Measurements from ENCODE around the gene CLSTN2.

The CLSTN2 gene

GRCh38 chr3:140338916-140339315 lies 403.9 kb downstream of the CLSTN2 start:
- Histone ChIP-seq H3K27ac (ENCODE audit: low read length, poor library complexity, severe bottlenecking) (no peak overlapping the region), H2BK5ac (ENCODE audit: low read depth, low read length, poor library complexity, severe bottlenecking) (no peak overlapping the region), H3K4me3 (ENCODE audit: insufficient read depth in 1 of 2, low read depth in 1 of 2, low read length in 2 of 2) (no peak overlapping the region), H2BK15ac (ENCODE audit: low read depth, poor library complexity, severe bottlenecking) (no peak overlapping the region), H3K4me2 (ENCODE audit: low read length, poor library complexity, severe bottlenecking) (no peak overlapping the region), H2BK12ac (ENCODE audit: low read length in 2 of 2) (no peak overlapping the region), H4K8ac (ENCODE audit: low read length) (no peak overlapping the region), H2AK5ac (ENCODE audit: low read length, severe bottlenecking) (no peak overlapping the region), H2AFZ (ENCODE audit: low read depth, low read length) (no peak overlapping the region), H3K36me3 (ENCODE audit: control insufficient read depth in 1 of 2, insufficient read depth in 2 of 2, low read depth in 1 of 2, low read length in 2 of 2) (no peaks in the 10 kb centered on the region), H3K9ac (ENCODE audit: low read length) (no peak overlapping the region), H3K4me1 (ENCODE audit: control insufficient read depth, insufficient read depth, low read depth, low read length) (no peaks in the 10 kb centered on the region), H3K14ac (ENCODE audit: low read length in 2 of 2) (no peak overlapping the region), H3K27me3 (ENCODE audit: control insufficient read depth in 1 of 2, insufficient read depth in 1 of 2, low read length in 2 of 2) (peaks cover 0 to 11% of the 10 kb centered on the region in 2 experiments), H3K9me3 (ENCODE audit: control insufficient read depth, low read length) (peaks cover 9% of the 10 kb centered on the region), H3K79me1 (replicated peaks; ENCODE audit: low read length, poor library complexity, severe bottlenecking) (peaks cover 3% of the 10 kb centered on the region), H3K23ac (ENCODE audit: low read length in 2 of 2) (no peak overlapping the region), H2BK120ac (ENCODE audit: low read depth, low read length) (no peak overlapping the region), H3K18ac (ENCODE audit: low read depth in 1 of 2, low read length in 2 of 2) (no peak overlapping the region), H4K91ac (ENCODE audit: low read length) (no peak overlapping the region), H3K4ac (ENCODE audit: low read depth in 1 of 2, low read length in 2 of 2) (no peak overlapping the region)
- 63% methylated on average over 5 of the region's 6 CpGs for WGBS
- DNase-seq, result no peak

- no peak overlapping the region for H2BK120ac ChIP-seq (ENCODE audit: low read depth, low read length)
Observed at GRCh38 chr3:140341203-140341602, 406.2 kb downstream of the CLSTN2 start.

DNA sequence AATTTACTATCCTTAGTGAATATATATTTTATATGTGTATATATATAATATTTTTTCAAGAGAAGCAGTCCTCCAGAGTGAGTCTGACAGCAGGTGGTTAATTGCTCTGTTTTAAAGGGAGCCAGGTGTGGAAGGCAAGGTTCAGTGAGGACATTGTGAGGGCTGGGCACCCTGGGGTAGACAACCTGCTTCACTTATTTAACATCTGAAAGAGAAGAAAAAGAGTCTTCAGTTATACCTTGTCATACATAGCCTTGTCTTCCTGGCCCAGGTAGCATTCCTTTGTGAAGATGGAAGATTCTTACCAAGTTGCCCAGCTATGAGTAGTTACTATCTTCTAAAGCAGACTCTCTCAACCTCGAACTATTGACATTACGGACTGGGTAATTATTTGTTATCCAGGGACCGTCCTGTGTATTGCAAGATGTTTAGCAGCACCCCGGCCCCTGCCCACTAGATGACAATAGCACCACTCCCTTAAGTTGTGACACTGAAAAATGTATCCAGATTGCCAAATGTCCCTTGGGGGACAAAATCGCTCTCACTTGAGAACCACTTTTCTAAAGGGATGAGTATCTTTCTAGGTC lies 406.9 kb downstream of the CLSTN2 start:
- Histone ChIP-seq H3K23ac (ENCODE audit: low read length in 2 of 2) (no peak overlapping the region), H3K4ac (ENCODE audit: low read depth in 1 of 2, low read length in 2 of 2) (no peak overlapping the region), H2BK120ac (ENCODE audit: low read depth, low read length) (no peak overlapping the region), H3K4me1 (ENCODE audit: control insufficient read depth, insufficient read depth, low read depth, low read length) (no peaks in the 10 kb centered on the region), H4K91ac (ENCODE audit: low read length) (no peak overlapping the region), H3K36me3 (ENCODE audit: control insufficient read depth in 1 of 2, insufficient read depth in 2 of 2, low read depth in 1 of 2, low read length in 2 of 2) (no peaks in the 10 kb centered on the region), H3K79me1 (replicated peaks; ENCODE audit: low read length, poor library complexity, severe bottlenecking) (no peaks in the 10 kb centered on the region), H3K27ac (ENCODE audit: low read length, poor library complexity, severe bottlenecking) (no peak overlapping the region), H3K9me3 (ENCODE audit: control insufficient read depth, low read length) (peaks cover 9% of the 10 kb centered on the region), H2AK5ac (ENCODE audit: low read length, severe bottlenecking) (no peak overlapping the region), H2BK15ac (ENCODE audit: low read depth, poor library complexity, severe bottlenecking) (no peak overlapping the region), H3K9ac (ENCODE audit: low read length) (no peak overlapping the region), H3K4me2 (ENCODE audit: low read length, poor library complexity, severe bottlenecking) (no peak overlapping the region), H3K4me3 (ENCODE audit: insufficient read depth in 1 of 2, low read depth in 1 of 2, low read length in 2 of 2) (no peak overlapping the region), H2AFZ (ENCODE audit: low read depth, low read length) (no peak overlapping the region), H3K27me3 (ENCODE audit: control insufficient read depth in 1 of 2, insufficient read depth in 1 of 2, low read length in 2 of 2) (peaks cover 0 to 10% of the 10 kb centered on the region in 2 experiments), H2BK12ac (ENCODE audit: low read length in 2 of 2) (no peak overlapping the region), H4K8ac (ENCODE audit: low read length) (no peak overlapping the region), H2BK5ac (ENCODE audit: low read depth, low read length, poor library complexity, severe bottlenecking) (no peak overlapping the region), H3K14ac (ENCODE audit: low read length in 2 of 2) (no peak overlapping the region), H3K18ac (ENCODE audit: low read depth in 1 of 2, low read length in 2 of 2) (no peak overlapping the region)
- WGBS, result 60% methylated on average over 5 of the region's 5 CpGs
- DNase-seq, result no peak

More at GRCh38 chr3:140341203-140341602, 406.2 kb downstream of the CLSTN2 start:
- peaks cover 0 to 10% of the 10 kb centered on the region in 2 experiments for H3K27me3 ChIP-seq (ENCODE audit: control insufficient read depth in 1 of 2, insufficient read depth in 1 of 2, low read length in 2 of 2)
- no peak overlapping the region for H3K4ac ChIP-seq (ENCODE audit: low read depth in 1 of 2, low read length in 2 of 2)
- 42% methylated on average over 5 of the region's 5 CpGs for WGBS
- H3K9me3 ChIP-seq (ENCODE audit: control insufficient read depth, low read length), result peaks cover 9% of the 10 kb centered on the region
- H3K4me2 ChIP-seq (ENCODE audit: low read length, poor library complexity, severe bottlenecking), result no peak overlapping the region
- no peak overlapping the region for H4K91ac ChIP-seq (ENCODE audit: low read length)
- no peak overlapping the region for H3K14ac ChIP-seq (ENCODE audit: low read length in 2 of 2)
- DNase-seq, result no peak
- H3K23ac ChIP-seq (ENCODE audit: low read length in 2 of 2), result no peak overlapping the region
- no peaks in the 10 kb centered on the region for H3K79me1 ChIP-seq (replicated peaks; ENCODE audit: low read length, poor library complexity, severe bottlenecking)
- H2BK15ac ChIP-seq (ENCODE audit: low read depth, poor library complexity, severe bottlenecking), result no peak overlapping the region
- no peak overlapping the region for H2AK5ac ChIP-seq (ENCODE audit: low read length, severe bottlenecking)
- no peaks in the 10 kb centered on the region for H3K36me3 ChIP-seq (ENCODE audit: control insufficient read depth in 1 of 2, insufficient read depth in 2 of 2, low read depth in 1 of 2, low read length in 2 of 2)
- no peak overlapping the region for H2BK12ac ChIP-seq (ENCODE audit: low read length in 2 of 2)
- H3K27ac ChIP-seq (ENCODE audit: low read length, poor library complexity, severe bottlenecking), result no peak overlapping the region
- no peak overlapping the region for H3K18ac ChIP-seq (ENCODE audit: low read depth in 1 of 2, low read length in 2 of 2)
- no peak overlapping the region for H2AFZ ChIP-seq (ENCODE audit: low read depth, low read length)
- H3K4me1 ChIP-seq (ENCODE audit: control insufficient read depth, insufficient read depth, low read depth, low read length), result no peaks in the 10 kb centered on the region
- no peak overlapping the region for H2BK5ac ChIP-seq (ENCODE audit: low read depth, low read length, poor library complexity, severe bottlenecking)
- no peak overlapping the region for H3K4me3 ChIP-seq (ENCODE audit: insufficient read depth in 1 of 2, low read depth in 1 of 2, low read length in 2 of 2)
- H3K9ac ChIP-seq (ENCODE audit: low read length), result no peak overlapping the region
- H4K8ac ChIP-seq (ENCODE audit: low read length), result no peak overlapping the region

DNA sequence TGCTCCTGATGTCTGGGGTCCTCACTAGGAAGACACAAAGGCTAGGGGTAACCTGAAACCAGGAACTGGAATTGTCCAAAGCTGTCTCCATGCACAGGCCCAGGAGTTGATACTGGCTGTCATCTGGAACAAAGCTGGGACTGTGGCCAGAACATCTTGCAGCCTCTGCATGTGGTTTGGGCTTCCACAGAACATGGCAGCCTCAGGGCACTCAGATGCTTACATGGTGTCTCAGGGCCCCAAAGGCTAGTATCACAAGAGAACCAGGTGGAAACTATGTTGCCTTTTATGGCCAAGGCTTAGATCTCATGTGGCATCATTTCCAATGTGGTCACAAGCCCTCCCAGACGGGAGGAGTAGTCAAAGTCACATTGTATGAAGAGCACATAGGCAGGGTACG lies 407.7 kb downstream of the CLSTN2 start:
- Histone ChIP-seq H4K91ac (ENCODE audit: low read length) (no peak overlapping the region), H2AK5ac (ENCODE audit: low read length, severe bottlenecking) (no peak overlapping the region), H4K8ac (ENCODE audit: low read length) (no peak overlapping the region), H2BK120ac (ENCODE audit: low read depth, low read length) (no peak overlapping the region), H3K14ac (ENCODE audit: low read length in 2 of 2) (no peak overlapping the region), H3K4me2 (ENCODE audit: low read length, poor library complexity, severe bottlenecking) (no peak overlapping the region), H3K4me1 (ENCODE audit: control insufficient read depth, insufficient read depth, low read depth, low read length) (no peaks in the 10 kb centered on the region), H2BK15ac (ENCODE audit: low read depth, poor library complexity, severe bottlenecking) (no peak overlapping the region), H3K79me1 (replicated peaks; ENCODE audit: low read length, poor library complexity, severe bottlenecking) (no peaks in the 10 kb centered on the region), H3K27me3 (ENCODE audit: control insufficient read depth in 1 of 2, insufficient read depth in 1 of 2, low read length in 2 of 2) (peaks cover 0 to 5% of the 10 kb centered on the region in 2 experiments), H3K9ac (ENCODE audit: low read length) (no peak overlapping the region), H2AFZ (ENCODE audit: low read depth, low read length) (no peak overlapping the region), H3K4me3 (ENCODE audit: insufficient read depth in 1 of 2, low read depth in 1 of 2, low read length in 2 of 2) (no peak overlapping the region), H3K27ac (ENCODE audit: low read length, poor library complexity, severe bottlenecking) (no peak overlapping the region), H3K36me3 (ENCODE audit: control insufficient read depth in 1 of 2, insufficient read depth in 2 of 2, low read depth in 1 of 2, low read length in 2 of 2) (no peaks in the 10 kb centered on the region), H2BK12ac (ENCODE audit: low read length in 2 of 2) (no peak overlapping the region), H3K4ac (ENCODE audit: low read depth in 1 of 2, low read length in 2 of 2) (no peak overlapping the region), H3K9me3 (ENCODE audit: control insufficient read depth, low read length) (peaks cover 9% of the 10 kb centered on the region), H3K23ac (ENCODE audit: low read length in 2 of 2) (no peak overlapping the region), H3K18ac (ENCODE audit: low read depth in 1 of 2, low read length in 2 of 2) (no peak overlapping the region), H2BK5ac (ENCODE audit: low read depth, low read length, poor library complexity, severe bottlenecking) (no peak overlapping the region)
- no peak for DNase-seq
- 45% methylated on average over 2 of the region's 2 CpGs for WGBS
